ENCODE measurements around the gene NPFFR2.

DNA sequence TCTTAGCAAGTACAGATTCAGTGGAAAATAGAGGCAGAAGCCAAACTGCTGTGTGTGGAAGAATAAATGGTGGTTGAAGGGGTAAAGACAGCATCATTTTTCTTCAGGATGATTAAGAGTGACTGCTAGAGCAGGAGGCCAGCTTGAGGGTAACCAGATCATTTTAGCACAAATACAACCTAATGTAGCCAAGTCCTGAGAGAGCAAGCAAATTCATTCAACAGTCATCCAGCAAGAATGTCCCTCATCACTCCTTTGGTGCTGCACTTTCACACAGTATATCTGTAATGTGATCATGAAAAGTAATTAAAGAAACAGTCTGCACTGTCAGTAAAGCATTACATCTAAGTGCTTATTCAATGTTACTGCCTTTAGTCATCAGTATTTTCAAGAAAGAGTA lies 44.8 kb downstream of the NPFFR2 start:
- TF ChIP-seq POLR2A (IDR thresholded peaks at IDR 0.05), result no peak
- TF ChIP-seq, protein P1, sequence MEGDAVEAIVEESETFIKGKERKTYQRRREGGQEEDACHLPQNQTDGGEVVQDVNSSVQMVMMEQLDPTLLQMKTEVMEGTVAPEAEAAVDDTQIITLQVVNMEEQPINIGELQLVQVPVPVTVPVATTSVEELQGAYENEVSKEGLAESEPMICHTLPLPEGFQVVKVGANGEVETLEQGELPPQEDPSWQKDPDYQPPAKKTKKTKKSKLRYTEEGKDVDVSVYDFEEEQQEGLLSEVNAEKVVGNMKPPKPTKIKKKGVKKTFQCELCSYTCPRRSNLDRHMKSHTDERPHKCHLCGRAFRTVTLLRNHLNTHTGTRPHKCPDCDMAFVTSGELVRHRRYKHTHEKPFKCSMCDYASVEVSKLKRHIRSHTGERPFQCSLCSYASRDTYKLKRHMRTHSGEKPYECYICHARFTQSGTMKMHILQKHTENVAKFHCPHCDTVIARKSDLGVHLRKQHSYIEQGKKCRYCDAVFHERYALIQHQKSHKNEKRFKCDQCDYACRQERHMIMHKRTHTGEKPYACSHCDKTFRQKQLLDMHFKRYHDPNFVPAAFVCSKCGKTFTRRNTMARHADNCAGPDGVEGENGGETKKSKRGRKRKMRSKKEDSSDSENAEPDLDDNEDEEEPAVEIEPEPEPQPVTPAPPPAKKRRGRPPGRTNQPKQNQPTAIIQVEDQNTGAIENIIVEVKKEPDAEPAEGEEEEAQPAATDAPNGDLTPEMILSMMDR (IDR thresholded peaks at IDR 0.05), result no peak
